Liver (tissue), 9 donors: Measurements from ENCODE around the gene CAB39. TPM values are rescaled to one million over a fixed set of nuclear protein-coding genes. Genes with fewer than 3 reads are reported as not detected.

Experiments used
- DNase-seq: peaks from one replicate; pipeline ENCODE4 v3.0.0-alpha.2; 2017; ENCODE audit warnings: low spot score
- H3K27ac ChIP-seq, 2 donors: one replicate each; pipeline ENCODE4 v1.7.0; 2013; ENCODE audit warnings: inconsistent platforms in 2 of 2, low read length in 2 of 2, control low read depth in 1 of 2, low read depth in 1 of 2, mild to moderate bottlenecking in 1 of 2
- H3K27me3 ChIP-seq, 4 donors: one replicate each; pipeline versions ENCODE4 v1.6.1 to v1.7.0; 2013; ENCODE audit warnings: low read length in 3 of 4, inconsistent platforms in 1 of 4, mild to moderate bottlenecking in 1 of 4, moderate library complexity in 1 of 4; ENCODE audit not compliant: control insufficient read depth in 4 of 4, insufficient read depth in 4 of 4
- H3K36me3 ChIP-seq, 4 donors: one replicate each; pipeline versions ENCODE4 v1.6.1 to v1.7.0; 2013; ENCODE audit warnings: low read length in 3 of 4, mild to moderate bottlenecking in 3 of 4, low read depth in 1 of 4, moderate library complexity in 1 of 4; ENCODE audit not compliant: control insufficient read depth in 4 of 4, insufficient read depth in 3 of 4
- H3K4me1 ChIP-seq, 4 donors: one replicate each; pipeline versions ENCODE4 v1.6.1 to v1.7.0; 2013; ENCODE audit warnings: low read length in 3 of 4, mild to moderate bottlenecking in 3 of 4, moderate library complexity in 1 of 4; ENCODE audit not compliant: control insufficient read depth in 4 of 4, insufficient read depth in 4 of 4
- H3K4me3 ChIP-seq, 3 donors: one replicate each; pipeline versions ENCODE4 v1.6.1 to v1.7.0; 2013; ENCODE audit warnings: low read length in 3 of 3, control low read depth in 1 of 3, low read depth in 1 of 3, mild to moderate bottlenecking in 1 of 3
- H3K9ac ChIP-seq, 2 donors: one replicate each; pipeline ENCODE4 v1.7.0; 2013; ENCODE audit warnings: low read length in 2 of 2, mild to moderate bottlenecking in 2 of 2, moderate library complexity in 2 of 2, control low read depth in 1 of 2, low read depth in 1 of 2
- H3K9me3 ChIP-seq, 4 donors: one replicate each; pipeline versions ENCODE4 v1.6.1 to v1.7.0; 2013; ENCODE audit warnings: low read length in 3 of 4; ENCODE audit not compliant: control insufficient read depth in 4 of 4
- EGR1 ChIP-seq, 2 donors: IDR thresholded peaks; 2 replicates each; pipeline ENCODE4 v1.6.1; 2016 to 2018; ENCODE audit warnings: antibody characterized with exemption in 2 of 2, low read depth in 2 of 2
- FOXA1 ChIP-seq: IDR thresholded peaks from 2 replicates; pipeline ENCODE4 v1.6.1; 2016; ENCODE audit warnings: antibody characterized with exemption
- GABPA ChIP-seq, 2 donors: IDR thresholded peaks in 1 of 2; conservative IDR thresholded peaks in 1 of 2; 2 replicates each; pipeline ENCODE4 v1.6.1; 2016; ENCODE audit warnings: antibody characterized with exemption in 2 of 2, mild to moderate bottlenecking in 1 of 2, moderate library complexity in 1 of 2
- NR2F2 ChIP-seq: IDR thresholded peaks from 2 replicates; pipeline ENCODE4 v1.6.1; 2016; ENCODE audit warnings: antibody characterized with exemption
- SP1 ChIP-seq: IDR thresholded peaks from 2 replicates; pipeline ENCODE4 v1.6.1; 2018; ENCODE audit warnings: antibody characterized with exemption, mild to moderate bottlenecking
- TAF1 ChIP-seq: conservative IDR thresholded peaks from 2 replicates; pipeline ENCODE4 v1.6.1; 2016; ENCODE audit warnings: antibody characterized with exemption, mild to moderate bottlenecking
- YY1 ChIP-seq: IDR thresholded peaks from 2 replicates; pipeline ENCODE4 v1.6.1; 2016; ENCODE audit warnings: antibody characterized with exemption, mild to moderate bottlenecking
- WGBS: extraction: QIAGEN DNeasy Blood & Tissue Kit; methylation state at CpG from one replicate; pipeline ENCODE4 v1.1.7; 2013; 5-methylcytosine and 5-hydroxymethylcytosine counted together
- polyA plus RNA-seq, 2 donors: library from polyadenylated mRNA; stranded (reverse) in 1 of 2; unstranded in 1 of 2; fragments of 200-250 nt in 1 of 2; fragments of >200 nt in 1 of 2; fragmentation: Nextera tagmentation in 1 of 2; extraction: Ambion mirVana in 1 of 2; gene quantifications; one replicate each; pipeline versions ENCODE4 v1.2.1 to v1.2.3, GENCODE V29; 2013 to 2015
- total RNA-seq, 2 donors: library from RNA; depleted of rRNA; stranded (reverse); fragments of >200 nt; gene quantifications; one replicate each; pipeline ENCODE4 v1.2.3, GENCODE V29; 2014
- TF ChIP-seq, protein P1 (sequence below): IDR thresholded peaks from 2 replicates; pipeline ENCODE4 v1.6.1; 2016; ENCODE audit warnings: antibody characterized with exemption
- TF ChIP-seq, protein P2 (sequence below): IDR thresholded peaks from 2 replicates; pipeline ENCODE4 v1.6.1; 2016; ENCODE audit warnings: antibody characterized with exemption, mild to moderate bottlenecking
- donor health status: healthy.
- donor health status: healthy.
- donor health status: healthy.
- donor health status: healthy.
- donor health status: healthy.

The CAB39 gene
- total and polyA plus RNA-seq, 4 donors = 9.2 to 39.8 (median 26.5) TPM

DNA sequence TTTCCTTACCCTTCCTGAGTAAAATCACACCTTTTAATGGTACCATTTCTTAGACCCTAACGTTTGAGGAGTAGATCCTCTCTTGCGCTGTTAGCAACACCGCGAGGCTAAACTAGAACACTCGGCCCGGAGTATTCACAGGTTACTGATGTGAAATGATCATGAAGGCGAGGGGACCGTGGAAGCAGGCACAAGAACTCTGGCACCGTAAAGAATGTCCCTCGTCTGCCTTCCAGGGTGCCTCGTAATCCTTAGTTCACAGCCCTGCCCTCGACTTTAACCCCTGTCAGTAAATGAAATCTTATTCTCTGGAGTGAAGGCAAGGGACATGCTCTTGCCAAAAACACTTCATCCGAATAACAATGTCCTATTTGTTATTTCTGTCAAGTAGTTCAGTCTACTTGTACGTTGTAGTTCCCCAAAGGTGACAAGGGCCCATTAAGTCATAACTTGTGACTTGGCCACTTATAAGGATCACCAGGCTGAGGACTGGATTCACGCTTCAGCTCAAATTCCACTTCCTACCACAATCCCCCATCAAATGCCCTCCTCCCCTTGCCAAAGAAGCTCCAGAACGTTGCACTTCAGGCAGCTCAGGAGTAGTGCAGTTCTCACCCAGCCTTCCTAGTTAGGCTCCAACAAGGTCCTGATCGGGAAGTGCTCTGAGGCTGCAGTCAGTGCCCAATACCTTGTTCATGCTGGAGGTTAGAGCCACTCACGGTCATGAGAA is 108.8 kb downstream of the CAB39 start:
- H3K36me3 ChIP-seq = peaks cover 0 to 20% (median 16%) of the 10 kb centered on the region in 4 donors
- H3K9me3 ChIP-seq = no peaks in the 10 kb centered on the region
- no peak overlapping the region for H3K9ac ChIP-seq
- TF ChIP-seq FOXA1 (no peak), TAF1 (no peak)
- WGBS = 84% methylated on average over 18 of the region's 18 CpGs
- no peak overlapping the region for H3K4me3 ChIP-seq
- peaks cover 0 to 4% (median 0%) of the 10 kb centered on the region in 4 donors for H3K27me3 ChIP-seq
- H3K4me1 ChIP-seq = peaks cover 0 to 3% (median 0%) of the 10 kb centered on the region in 4 donors
- H3K27ac ChIP-seq = no peak overlapping the region
- DNase-seq = no peak

DNA sequence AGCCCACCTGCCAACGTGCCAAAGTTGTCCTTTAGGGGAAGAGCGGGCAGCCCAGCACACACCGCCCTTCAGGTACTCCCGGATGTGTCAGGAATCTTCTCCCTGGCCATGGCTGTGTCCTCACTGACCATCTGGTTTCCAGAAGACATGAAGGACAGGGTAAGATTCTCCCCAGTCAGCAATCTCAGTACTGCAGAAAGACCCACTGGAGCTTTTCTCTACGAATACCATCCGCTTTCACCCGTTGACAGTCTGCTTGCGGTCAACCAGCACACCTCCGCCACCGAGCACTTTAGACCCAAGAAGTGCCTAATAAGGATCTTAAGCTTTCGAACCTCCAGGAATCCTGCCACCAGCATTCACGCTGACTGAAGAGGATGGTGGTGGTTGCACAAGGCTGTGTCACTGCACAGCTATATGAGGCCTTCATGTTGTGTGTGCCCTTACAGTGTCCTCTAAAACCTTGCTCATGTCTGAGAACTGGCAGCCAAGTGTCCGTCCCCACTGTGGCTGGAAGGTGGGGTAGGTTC is 109.4 kb downstream of the CAB39 start:
- no peak overlapping the region for H3K9ac ChIP-seq
- peaks cover 0 to 20% (median 16%) of the 10 kb centered on the region in 4 donors for H3K36me3 ChIP-seq
- TF ChIP-seq, protein P1, sequence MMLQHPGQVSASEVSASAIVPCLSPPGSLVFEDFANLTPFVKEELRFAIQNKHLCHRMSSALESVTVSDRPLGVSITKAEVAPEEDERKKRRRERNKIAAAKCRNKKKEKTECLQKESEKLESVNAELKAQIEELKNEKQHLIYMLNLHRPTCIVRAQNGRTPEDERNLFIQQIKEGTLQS = no peak
- TF ChIP-seq SP1 = no peak
- TF ChIP-seq, protein P2, sequence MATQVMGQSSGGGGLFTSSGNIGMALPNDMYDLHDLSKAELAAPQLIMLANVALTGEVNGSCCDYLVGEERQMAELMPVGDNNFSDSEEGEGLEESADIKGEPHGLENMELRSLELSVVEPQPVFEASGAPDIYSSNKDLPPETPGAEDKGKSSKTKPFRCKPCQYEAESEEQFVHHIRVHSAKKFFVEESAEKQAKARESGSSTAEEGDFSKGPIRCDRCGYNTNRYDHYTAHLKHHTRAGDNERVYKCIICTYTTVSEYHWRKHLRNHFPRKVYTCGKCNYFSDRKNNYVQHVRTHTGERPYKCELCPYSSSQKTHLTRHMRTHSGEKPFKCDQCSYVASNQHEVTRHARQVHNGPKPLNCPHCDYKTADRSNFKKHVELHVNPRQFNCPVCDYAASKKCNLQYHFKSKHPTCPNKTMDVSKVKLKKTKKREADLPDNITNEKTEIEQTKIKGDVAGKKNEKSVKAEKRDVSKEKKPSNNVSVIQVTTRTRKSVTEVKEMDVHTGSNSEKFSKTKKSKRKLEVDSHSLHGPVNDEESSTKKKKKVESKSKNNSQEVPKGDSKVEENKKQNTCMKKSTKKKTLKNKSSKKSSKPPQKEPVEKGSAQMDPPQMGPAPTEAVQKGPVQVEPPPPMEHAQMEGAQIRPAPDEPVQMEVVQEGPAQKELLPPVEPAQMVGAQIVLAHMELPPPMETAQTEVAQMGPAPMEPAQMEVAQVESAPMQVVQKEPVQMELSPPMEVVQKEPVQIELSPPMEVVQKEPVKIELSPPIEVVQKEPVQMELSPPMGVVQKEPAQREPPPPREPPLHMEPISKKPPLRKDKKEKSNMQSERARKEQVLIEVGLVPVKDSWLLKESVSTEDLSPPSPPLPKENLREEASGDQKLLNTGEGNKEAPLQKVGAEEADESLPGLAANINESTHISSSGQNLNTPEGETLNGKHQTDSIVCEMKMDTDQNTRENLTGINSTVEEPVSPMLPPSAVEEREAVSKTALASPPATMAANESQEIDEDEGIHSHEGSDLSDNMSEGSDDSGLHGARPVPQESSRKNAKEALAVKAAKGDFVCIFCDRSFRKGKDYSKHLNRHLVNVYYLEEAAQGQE = no peak

DNA sequence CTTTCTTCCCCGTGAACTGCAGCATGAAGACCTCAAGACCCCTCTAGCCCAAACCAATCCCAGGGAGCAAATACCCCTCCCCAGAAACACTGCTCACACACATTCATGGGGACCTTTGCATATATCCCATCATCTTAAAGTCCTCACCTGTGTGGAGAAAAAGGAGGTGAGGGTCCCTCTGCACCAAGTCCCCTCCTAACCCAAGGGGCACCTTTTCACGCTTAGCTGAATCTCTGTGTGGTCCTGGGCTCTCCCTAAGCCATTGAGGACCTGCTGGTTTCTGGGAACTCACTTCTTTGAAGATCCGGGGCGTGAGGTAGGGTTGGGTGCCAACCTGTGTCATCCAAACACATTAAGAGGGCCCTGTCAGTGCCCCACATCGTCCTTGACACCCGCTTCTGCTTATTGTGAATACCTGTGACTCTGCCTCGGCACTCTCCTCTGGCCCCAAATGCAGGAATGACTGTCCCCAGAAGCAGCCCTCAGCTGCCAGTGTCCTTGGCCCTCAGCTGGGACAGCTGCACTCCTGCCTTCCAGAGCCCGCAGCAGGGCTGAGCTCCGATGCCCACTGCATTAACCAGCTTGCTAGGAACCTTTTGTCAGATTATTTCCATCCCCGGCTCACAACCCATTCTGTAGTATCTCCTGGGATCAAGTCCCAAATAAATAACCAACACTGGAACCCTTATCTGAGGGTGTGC is 110.8 kb downstream of the CAB39 start:
- peaks cover 0 to 9% (median 3%) of the 10 kb centered on the region in 4 donors for H3K27me3 ChIP-seq
- H3K4me1 ChIP-seq = peaks cover 2 to 10% (median 5%) of the 10 kb centered on the region in 4 donors
- 73% methylated on average over 10 of the region's 10 CpGs for WGBS
- H3K9ac ChIP-seq = no peak overlapping the region
- no peak for DNase-seq
- TF ChIP-seq YY1 (no peak), EGR1 (IDR thresholded peaks at IDR 0.05; ENCODE audit: low read depth in 2 of 2) (no peak), GABPA (IDR thresholded peaks at IDR 0.05 in 1 of 2, conservative IDR thresholded peaks at IDR 0.05 in 1 of 2) (no peak), NR2F2 (no peak)
- peaks cover 0 to 11% (median 9%) of the 10 kb centered on the region in 4 donors for H3K36me3 ChIP-seq
- H3K9me3 ChIP-seq = no peaks in the 10 kb centered on the region
- no peak overlapping the region for H3K27ac ChIP-seq
- no peak overlapping the region for H3K4me3 ChIP-seq

More for the DNA sequence above, 109.4 kb downstream of the CAB39 start:
- Histone ChIP-seq H3K27me3 (peaks cover 0 to 4% (median 1%) of the 10 kb centered on the region in 4 donors), H3K27ac (no peak overlapping the region), H3K4me1 (peaks cover 0 to 3% (median 0%) of the 10 kb centered on the region in 4 donors), H3K9me3 (no peaks in the 10 kb centered on the region), H3K4me3 (no peak overlapping the region)
- 93% methylated on average over 13 of the region's 13 CpGs for WGBS
- DNase-seq = no peak
